ENCODE data around the gene LRMDA. TPM values are rescaled to one million over a fixed set of nuclear protein-coding genes. Genes with fewer than 3 reads are reported as not detected.

Gene LRMDA
- total and polyA plus RNA-seq, 2 donors from 2014 or later: 23.2 to 48.6 TPM

GRCh38 chr10:76357726-76358415 is 926.4 kb downstream of the LRMDA start:
- no peak for DNase-seq
- Histone ChIP-seq H3K4me1 (ENCODE audit: control insufficient read depth in 2 of 3, insufficient read depth in 2 of 3, low read depth in 1 of 3, low read length in 3 of 3) (no peaks in the 10 kb centered on the region), H3K9me3 (ENCODE audit: control insufficient read depth in 2 of 3, insufficient read depth in 1 of 3, low read length in 3 of 3) (no peaks in the 10 kb centered on the region), H3K27ac (ENCODE audit: low read depth in 2 of 2, low read length in 2 of 2) (no peak overlapping the region), H3K27me3 (ENCODE audit: control insufficient read depth, insufficient read depth, low read length) (no peaks in the 10 kb centered on the region), H3K36me3 (ENCODE audit: control insufficient read depth in 2 of 3, insufficient read depth in 3 of 3, low read length in 3 of 3) (no peaks in the 10 kb centered on the region), H3K9ac (ENCODE audit: low read length in 3 of 3) (no peak overlapping the region), H3K4me3 (ENCODE audit: low read length in 3 of 3) (no peak overlapping the region)
- intact Hi-C loops (cut with DNase I): no loop called here
- no peak for TF ChIP-seq CTCF (IDR thresholded peaks at IDR 0.05; ENCODE audit: borderline replicate concordance, extremely low read depth, insufficient read depth)
- no peak for FAIRE-seq

GRCh38 chr10:76358743-76359395 is 927.4 kb downstream of the LRMDA start:
- H3K9ac ChIP-seq (ENCODE audit: low read length in 3 of 3): no peak overlapping the region
- no peak overlapping the region for H3K4me3 ChIP-seq (ENCODE audit: low read length in 3 of 3)
- DNase-seq (no peak), FAIRE-seq (no peak)
- intact Hi-C loops (cut with DNase I): no loop called here
- H3K36me3 ChIP-seq (ENCODE audit: control insufficient read depth in 2 of 3, insufficient read depth in 3 of 3, low read length in 3 of 3): no peaks in the 10 kb centered on the region
- no peaks in the 10 kb centered on the region for H3K27me3 ChIP-seq (ENCODE audit: control insufficient read depth, insufficient read depth, low read length)
- no peaks in the 10 kb centered on the region for H3K4me1 ChIP-seq (ENCODE audit: control insufficient read depth in 2 of 3, insufficient read depth in 2 of 3, low read depth in 1 of 3, low read length in 3 of 3)
- TF ChIP-seq CTCF (IDR thresholded peaks at IDR 0.05; ENCODE audit: borderline replicate concordance, extremely low read depth, insufficient read depth): no peak
- H3K27ac ChIP-seq (ENCODE audit: low read depth in 2 of 2, low read length in 2 of 2): no peak overlapping the region
- H3K9me3 ChIP-seq (ENCODE audit: control insufficient read depth in 2 of 3, insufficient read depth in 1 of 3, low read length in 3 of 3): no peaks in the 10 kb centered on the region

GRCh38 chr10:76375761-76376160 is 944.3 kb downstream of the LRMDA start:
- H3K27ac ChIP-seq (ENCODE audit: low read depth in 2 of 2, low read length in 2 of 2): no peak overlapping the region
- no peak for DNase-seq
- intact Hi-C loops (cut with DNase I): no loop called here
- no peak overlapping the region for H3K4me3 ChIP-seq (ENCODE audit: low read length in 3 of 3)
- FAIRE-seq: no peak
- TF ChIP-seq CTCF (IDR thresholded peaks at IDR 0.05; ENCODE audit: borderline replicate concordance, extremely low read depth, insufficient read depth): no peak
- no peak overlapping the region for H3K9ac ChIP-seq (ENCODE audit: low read length in 3 of 3)
- no peaks in the 10 kb centered on the region for H3K4me1 ChIP-seq (ENCODE audit: control insufficient read depth in 2 of 3, insufficient read depth in 2 of 3, low read depth in 1 of 3, low read length in 3 of 3)
- no peaks in the 10 kb centered on the region for H3K27me3 ChIP-seq (ENCODE audit: control insufficient read depth, insufficient read depth, low read length)
- H3K9me3 ChIP-seq (ENCODE audit: control insufficient read depth in 2 of 3, insufficient read depth in 1 of 3, low read length in 3 of 3): no peaks in the 10 kb centered on the region
- H3K36me3 ChIP-seq (ENCODE audit: control insufficient read depth in 2 of 3, insufficient read depth in 3 of 3, low read length in 3 of 3): no peaks in the 10 kb centered on the region
